Liver (tissue), 9 donors: ENCODE data around the gene DNAH17. TPM values are rescaled to one million over a fixed set of nuclear protein-coding genes. Genes with fewer than 3 reads are reported as not detected.

Experiments used
- DNase-seq: peaks from one replicate; pipeline ENCODE4 v3.0.0-alpha.2; 2017; ENCODE audit warnings: low spot score
- H3K27ac ChIP-seq, 2 donors: one replicate each; pipeline ENCODE4 v1.7.0; 2013; ENCODE audit warnings: inconsistent platforms in 2 of 2, low read length in 2 of 2, control low read depth in 1 of 2, low read depth in 1 of 2, mild to moderate bottlenecking in 1 of 2
- H3K27me3 ChIP-seq, 4 donors: one replicate each; pipeline versions ENCODE4 v1.6.1 to v1.7.0; 2013; ENCODE audit warnings: low read length in 3 of 4, inconsistent platforms in 1 of 4, mild to moderate bottlenecking in 1 of 4, moderate library complexity in 1 of 4; ENCODE audit not compliant: control insufficient read depth in 4 of 4, insufficient read depth in 4 of 4
- H3K36me3 ChIP-seq, 4 donors: one replicate each; pipeline versions ENCODE4 v1.6.1 to v1.7.0; 2013; ENCODE audit warnings: low read length in 3 of 4, mild to moderate bottlenecking in 3 of 4, low read depth in 1 of 4, moderate library complexity in 1 of 4; ENCODE audit not compliant: control insufficient read depth in 4 of 4, insufficient read depth in 3 of 4
- H3K4me1 ChIP-seq, 4 donors: one replicate each; pipeline versions ENCODE4 v1.6.1 to v1.7.0; 2013; ENCODE audit warnings: low read length in 3 of 4, mild to moderate bottlenecking in 3 of 4, moderate library complexity in 1 of 4; ENCODE audit not compliant: control insufficient read depth in 4 of 4, insufficient read depth in 4 of 4
- H3K4me3 ChIP-seq, 3 donors: one replicate each; pipeline versions ENCODE4 v1.6.1 to v1.7.0; 2013; ENCODE audit warnings: low read length in 3 of 3, control low read depth in 1 of 3, low read depth in 1 of 3, mild to moderate bottlenecking in 1 of 3
- H3K9ac ChIP-seq, 2 donors: one replicate each; pipeline ENCODE4 v1.7.0; 2013; ENCODE audit warnings: low read length in 2 of 2, mild to moderate bottlenecking in 2 of 2, moderate library complexity in 2 of 2, control low read depth in 1 of 2, low read depth in 1 of 2
- H3K9me3 ChIP-seq, 4 donors: one replicate each; pipeline versions ENCODE4 v1.6.1 to v1.7.0; 2013; ENCODE audit warnings: low read length in 3 of 4; ENCODE audit not compliant: control insufficient read depth in 4 of 4
- EGR1 ChIP-seq, 2 donors: IDR thresholded peaks; 2 replicates each; pipeline ENCODE4 v1.6.1; 2016 to 2018; ENCODE audit warnings: antibody characterized with exemption in 2 of 2, low read depth in 2 of 2
- FOXA1 ChIP-seq: IDR thresholded peaks from 2 replicates; pipeline ENCODE4 v1.6.1; 2016; ENCODE audit warnings: antibody characterized with exemption
- FOXA2 ChIP-seq: IDR thresholded peaks from 2 replicates; pipeline ENCODE4 v1.6.1; 2016; ENCODE audit warnings: antibody characterized with exemption
- GABPA ChIP-seq, 2 donors: IDR thresholded peaks in 1 of 2; conservative IDR thresholded peaks in 1 of 2; 2 replicates each; pipeline ENCODE4 v1.6.1; 2016; ENCODE audit warnings: antibody characterized with exemption in 2 of 2, mild to moderate bottlenecking in 1 of 2, moderate library complexity in 1 of 2
- HNF4A ChIP-seq, 2 donors: conservative IDR thresholded peaks; 2 replicates each; pipeline ENCODE4 v1.6.1; 2016; ENCODE audit warnings: antibody characterized with exemption in 2 of 2, mild to moderate bottlenecking in 2 of 2
- HNF4G ChIP-seq: IDR thresholded peaks from 2 replicates; pipeline ENCODE4 v1.6.1; 2016; ENCODE audit warnings: antibody characterized with exemption
- JUND ChIP-seq, 2 donors: IDR thresholded peaks; 2 replicates each; pipeline ENCODE4 v1.6.1; 2016; ENCODE audit warnings: antibody characterized with exemption in 2 of 2
- NR2F2 ChIP-seq: IDR thresholded peaks from 2 replicates; pipeline ENCODE4 v1.6.1; 2016; ENCODE audit warnings: antibody characterized with exemption
- RAD21 ChIP-seq, 2 donors: IDR thresholded peaks; 2 replicates each; pipeline ENCODE4 v1.6.1; 2016; ENCODE audit warnings: antibody characterized with exemption in 2 of 2, mild to moderate bottlenecking in 2 of 2
- RXRA ChIP-seq, 2 donors: IDR thresholded peaks; 2 replicates each; pipeline ENCODE4 v1.6.1; 2017 to 2018; ENCODE audit warnings: antibody characterized with exemption in 2 of 2, mild to moderate bottlenecking in 1 of 2
- SP1 ChIP-seq: IDR thresholded peaks from 2 replicates; pipeline ENCODE4 v1.6.1; 2018; ENCODE audit warnings: antibody characterized with exemption, mild to moderate bottlenecking
- TAF1 ChIP-seq: conservative IDR thresholded peaks from 2 replicates; pipeline ENCODE4 v1.6.1; 2016; ENCODE audit warnings: antibody characterized with exemption, mild to moderate bottlenecking
- YY1 ChIP-seq: IDR thresholded peaks from 2 replicates; pipeline ENCODE4 v1.6.1; 2016; ENCODE audit warnings: antibody characterized with exemption, mild to moderate bottlenecking
- WGBS: extraction: QIAGEN DNeasy Blood & Tissue Kit; methylation state at CpG from one replicate; pipeline ENCODE4 v1.1.7; 2013; 5-methylcytosine and 5-hydroxymethylcytosine counted together
- polyA plus RNA-seq, 2 donors: library from polyadenylated mRNA; stranded (reverse) in 1 of 2; unstranded in 1 of 2; fragments of 200-250 nt in 1 of 2; fragments of >200 nt in 1 of 2; fragmentation: Nextera tagmentation in 1 of 2; extraction: Ambion mirVana in 1 of 2; gene quantifications; one replicate each; pipeline versions ENCODE4 v1.2.1 to v1.2.3, GENCODE V29; 2013 to 2015
- total RNA-seq, 2 donors: library from RNA; depleted of rRNA; stranded (reverse); fragments of >200 nt; gene quantifications; one replicate each; pipeline ENCODE4 v1.2.3, GENCODE V29; 2014
- TF ChIP-seq, protein P1 (sequence below): fragments of 150-350 bp; IDR thresholded peaks from 2 replicates; pipeline ENCODE4 v1.5.1; 2017; ENCODE audit warnings: improper control_type of control experiment, low read depth, low read length; ENCODE audit not compliant: missing input control
- TF ChIP-seq, protein P2 (sequence below): IDR thresholded peaks from 2 replicates; pipeline ENCODE4 v1.6.1; 2016; ENCODE audit warnings: antibody characterized with exemption, mild to moderate bottlenecking
- TF ChIP-seq, protein P3 (sequence below): IDR thresholded peaks from 2 replicates; pipeline ENCODE4 v1.6.1; 2016; ENCODE audit warnings: antibody characterized with exemption
- TF ChIP-seq, protein P4 (sequence below): IDR thresholded peaks from 2 replicates; pipeline ENCODE4 v1.6.1; 2016; ENCODE audit warnings: antibody characterized with exemption
- TF ChIP-seq, protein P5 (sequence below): IDR thresholded peaks from 2 replicates; pipeline ENCODE4 v1.6.1; 2016; ENCODE audit warnings: antibody characterized with exemption
- donor health status: healthy.
- donor health status: healthy.
- donor health status: healthy.
- donor health status: healthy.
- donor health status: healthy.

Gene DNAH17
- total and polyA plus RNA-seq, 4 donors, result 0.09 to 0.79 TPM; not detected in 2

DNA sequence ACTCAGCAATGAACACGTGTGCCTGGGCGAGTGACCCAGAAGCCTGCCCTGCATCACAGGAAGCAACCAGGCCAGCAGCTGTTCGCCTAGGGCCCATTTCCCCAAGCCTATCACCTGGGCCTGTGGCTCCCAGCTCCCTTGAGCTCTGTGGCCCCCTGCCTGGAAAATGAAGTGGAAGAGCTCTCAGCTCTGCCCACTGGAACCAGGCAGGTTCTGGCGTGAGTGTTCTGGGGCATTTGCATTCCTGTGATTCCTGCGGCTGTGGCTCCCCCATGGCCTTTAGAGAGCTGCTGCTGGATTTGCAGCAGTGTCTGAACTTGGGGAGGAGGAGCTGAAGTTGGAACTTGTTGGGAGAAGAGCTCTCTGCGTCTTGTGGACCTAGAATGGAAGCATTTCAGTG lies 175.9 kb downstream of the DNAH17 start:
- TF ChIP-seq, protein P1, sequence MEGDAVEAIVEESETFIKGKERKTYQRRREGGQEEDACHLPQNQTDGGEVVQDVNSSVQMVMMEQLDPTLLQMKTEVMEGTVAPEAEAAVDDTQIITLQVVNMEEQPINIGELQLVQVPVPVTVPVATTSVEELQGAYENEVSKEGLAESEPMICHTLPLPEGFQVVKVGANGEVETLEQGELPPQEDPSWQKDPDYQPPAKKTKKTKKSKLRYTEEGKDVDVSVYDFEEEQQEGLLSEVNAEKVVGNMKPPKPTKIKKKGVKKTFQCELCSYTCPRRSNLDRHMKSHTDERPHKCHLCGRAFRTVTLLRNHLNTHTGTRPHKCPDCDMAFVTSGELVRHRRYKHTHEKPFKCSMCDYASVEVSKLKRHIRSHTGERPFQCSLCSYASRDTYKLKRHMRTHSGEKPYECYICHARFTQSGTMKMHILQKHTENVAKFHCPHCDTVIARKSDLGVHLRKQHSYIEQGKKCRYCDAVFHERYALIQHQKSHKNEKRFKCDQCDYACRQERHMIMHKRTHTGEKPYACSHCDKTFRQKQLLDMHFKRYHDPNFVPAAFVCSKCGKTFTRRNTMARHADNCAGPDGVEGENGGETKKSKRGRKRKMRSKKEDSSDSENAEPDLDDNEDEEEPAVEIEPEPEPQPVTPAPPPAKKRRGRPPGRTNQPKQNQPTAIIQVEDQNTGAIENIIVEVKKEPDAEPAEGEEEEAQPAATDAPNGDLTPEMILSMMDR, result no peak
- TF ChIP-seq, protein P2, sequence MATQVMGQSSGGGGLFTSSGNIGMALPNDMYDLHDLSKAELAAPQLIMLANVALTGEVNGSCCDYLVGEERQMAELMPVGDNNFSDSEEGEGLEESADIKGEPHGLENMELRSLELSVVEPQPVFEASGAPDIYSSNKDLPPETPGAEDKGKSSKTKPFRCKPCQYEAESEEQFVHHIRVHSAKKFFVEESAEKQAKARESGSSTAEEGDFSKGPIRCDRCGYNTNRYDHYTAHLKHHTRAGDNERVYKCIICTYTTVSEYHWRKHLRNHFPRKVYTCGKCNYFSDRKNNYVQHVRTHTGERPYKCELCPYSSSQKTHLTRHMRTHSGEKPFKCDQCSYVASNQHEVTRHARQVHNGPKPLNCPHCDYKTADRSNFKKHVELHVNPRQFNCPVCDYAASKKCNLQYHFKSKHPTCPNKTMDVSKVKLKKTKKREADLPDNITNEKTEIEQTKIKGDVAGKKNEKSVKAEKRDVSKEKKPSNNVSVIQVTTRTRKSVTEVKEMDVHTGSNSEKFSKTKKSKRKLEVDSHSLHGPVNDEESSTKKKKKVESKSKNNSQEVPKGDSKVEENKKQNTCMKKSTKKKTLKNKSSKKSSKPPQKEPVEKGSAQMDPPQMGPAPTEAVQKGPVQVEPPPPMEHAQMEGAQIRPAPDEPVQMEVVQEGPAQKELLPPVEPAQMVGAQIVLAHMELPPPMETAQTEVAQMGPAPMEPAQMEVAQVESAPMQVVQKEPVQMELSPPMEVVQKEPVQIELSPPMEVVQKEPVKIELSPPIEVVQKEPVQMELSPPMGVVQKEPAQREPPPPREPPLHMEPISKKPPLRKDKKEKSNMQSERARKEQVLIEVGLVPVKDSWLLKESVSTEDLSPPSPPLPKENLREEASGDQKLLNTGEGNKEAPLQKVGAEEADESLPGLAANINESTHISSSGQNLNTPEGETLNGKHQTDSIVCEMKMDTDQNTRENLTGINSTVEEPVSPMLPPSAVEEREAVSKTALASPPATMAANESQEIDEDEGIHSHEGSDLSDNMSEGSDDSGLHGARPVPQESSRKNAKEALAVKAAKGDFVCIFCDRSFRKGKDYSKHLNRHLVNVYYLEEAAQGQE, result no peak
- TF ChIP-seq, protein P3, sequence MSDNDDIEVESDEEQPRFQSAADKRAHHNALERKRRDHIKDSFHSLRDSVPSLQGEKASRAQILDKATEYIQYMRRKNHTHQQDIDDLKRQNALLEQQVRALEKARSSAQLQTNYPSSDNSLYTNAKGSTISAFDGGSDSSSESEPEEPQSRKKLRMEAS, result no peak
- TF ChIP-seq HNF4A (conservative IDR thresholded peaks at IDR 0.05) (no peak), JUND (IDR thresholded peaks at IDR 0.05) (no peak), YY1 (no peak), SP1 (no peak), GABPA (IDR thresholded peaks at IDR 0.05 in 1 of 2, conservative IDR thresholded peaks at IDR 0.05 in 1 of 2) (no peak), NR2F2 (no peak), HNF4G (no peak), RAD21 (IDR thresholded peaks at IDR 0.05) (no peak), FOXA2 (no peak), EGR1 (IDR thresholded peaks at IDR 0.05; ENCODE audit: low read depth in 2 of 2) (no peak), RXRA (IDR thresholded peaks at IDR 0.05) (no peak), TAF1 (no peak), FOXA1 (no peak)
- TF ChIP-seq, protein P4, sequence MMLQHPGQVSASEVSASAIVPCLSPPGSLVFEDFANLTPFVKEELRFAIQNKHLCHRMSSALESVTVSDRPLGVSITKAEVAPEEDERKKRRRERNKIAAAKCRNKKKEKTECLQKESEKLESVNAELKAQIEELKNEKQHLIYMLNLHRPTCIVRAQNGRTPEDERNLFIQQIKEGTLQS, result no peak
- TF ChIP-seq, protein P5, sequence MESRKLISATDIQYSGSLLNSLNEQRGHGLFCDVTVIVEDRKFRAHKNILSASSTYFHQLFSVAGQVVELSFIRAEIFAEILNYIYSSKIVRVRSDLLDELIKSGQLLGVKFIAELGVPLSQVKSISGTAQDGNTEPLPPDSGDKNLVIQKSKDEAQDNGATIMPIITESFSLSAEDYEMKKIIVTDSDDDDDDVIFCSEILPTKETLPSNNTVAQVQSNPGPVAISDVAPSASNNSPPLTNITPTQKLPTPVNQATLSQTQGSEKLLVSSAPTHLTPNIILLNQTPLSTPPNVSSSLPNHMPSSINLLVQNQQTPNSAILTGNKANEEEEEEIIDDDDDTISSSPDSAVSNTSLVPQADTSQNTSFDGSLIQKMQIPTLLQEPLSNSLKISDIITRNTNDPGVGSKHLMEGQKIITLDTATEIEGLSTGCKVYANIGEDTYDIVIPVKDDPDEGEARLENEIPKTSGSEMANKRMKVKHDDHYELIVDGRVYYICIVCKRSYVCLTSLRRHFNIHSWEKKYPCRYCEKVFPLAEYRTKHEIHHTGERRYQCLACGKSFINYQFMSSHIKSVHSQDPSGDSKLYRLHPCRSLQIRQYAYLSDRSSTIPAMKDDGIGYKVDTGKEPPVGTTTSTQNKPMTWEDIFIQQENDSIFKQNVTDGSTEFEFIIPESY, result no peak
- Histone ChIP-seq H3K27ac (no peak overlapping the region), H3K9ac (no peak overlapping the region), H3K9me3 (no peaks in the 10 kb centered on the region), H3K4me1 (peaks cover 5 to 15% (median 10%) of the 10 kb centered on the region in 4 donors), H3K36me3 (peaks cover 19 to 67% (median 39%) of the 10 kb centered on the region in 4 donors), H3K27me3 (no peaks in the 10 kb centered on the region), H3K4me3 (no peak overlapping the region)
- 83% methylated on average over 6 of the region's 6 CpGs for WGBS
- DNase-seq, result no peak
